ENCODE data around the gene ATP1A4.

GRCh38 chr1:160149716-160150115 is 1.7 kb upstream of the ATP1A4 start:
- TF ChIP-seq POLR2AphosphoS5 (IDR thresholded peaks at IDR 0.05) = no peak
- TF ChIP-seq CTCF (IDR thresholded peaks at IDR 0.05) = no peak
- no peak for TF ChIP-seq POLR2A (IDR thresholded peaks at IDR 0.05)

All from prostate gland (tissue), 2 donors.